Vagina (tissue), 2 donors: Measurements from ENCODE around the gene HAUS3.

Experiments used
- POLR2A ChIP-seq, 2 donors: fragments of 450-650 bp; IDR thresholded peaks; one replicate each; pipeline ENCODE4 v1.6.1; 2017; ENCODE audit warnings: antibody characterized with exemption in 2 of 2, mild to moderate bottlenecking in 2 of 2, moderate library complexity in 2 of 2
- TF ChIP-seq, protein P1 (sequence below), 3 experiments: fragments of 450-650 bp in 2 of 3; fragments of 200-600 bp in 1 of 3; sonication (generic) in 1 of 3; IDR thresholded peaks; one replicate each; pipeline ENCODE4 v1.5.1; 2017 to 2019; ENCODE audit warnings: antibody characterized with exemption in 3 of 3, mild to moderate bottlenecking in 2 of 3, moderate library complexity in 2 of 3

DNA sequence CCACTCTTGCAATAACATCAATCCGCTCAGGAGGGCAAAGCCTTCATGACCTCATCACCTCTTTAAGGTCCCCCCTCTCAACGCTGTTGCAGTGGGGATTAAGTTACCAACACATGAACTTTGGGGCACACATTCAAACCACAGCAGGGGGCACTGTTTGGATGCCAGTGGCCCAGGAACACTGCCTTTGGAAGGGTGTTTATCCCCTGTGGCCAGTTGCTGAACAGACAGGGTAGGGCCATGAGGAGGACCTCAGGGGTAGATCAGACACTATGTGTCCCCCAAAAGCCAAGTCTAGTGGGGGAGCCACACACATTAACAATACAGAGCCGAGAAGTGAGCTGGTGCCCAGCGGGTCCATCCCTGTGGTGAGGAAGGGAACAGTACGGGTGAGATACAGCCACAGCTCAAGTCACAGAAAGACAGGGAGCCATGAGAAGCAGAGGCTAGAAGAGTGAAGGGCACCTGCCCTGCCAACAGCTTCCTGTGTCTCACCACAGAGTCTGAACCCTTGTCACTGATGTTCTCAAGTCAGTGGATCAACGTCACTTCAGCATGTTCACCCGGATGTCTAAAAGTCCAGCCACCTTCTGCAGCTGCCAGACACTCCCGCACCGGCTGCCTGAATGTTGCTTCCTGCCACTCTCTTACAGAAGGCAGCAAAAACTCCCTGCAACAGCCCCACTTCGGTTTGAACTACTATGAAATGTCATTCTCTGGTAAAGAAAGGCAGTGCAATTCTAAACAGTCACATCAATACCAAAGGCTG lies 39.8 kb upstream of the HAUS3 start:
- no peak for TF ChIP-seq POLR2A (IDR thresholded peaks at IDR 0.05)
- TF ChIP-seq, protein P1, sequence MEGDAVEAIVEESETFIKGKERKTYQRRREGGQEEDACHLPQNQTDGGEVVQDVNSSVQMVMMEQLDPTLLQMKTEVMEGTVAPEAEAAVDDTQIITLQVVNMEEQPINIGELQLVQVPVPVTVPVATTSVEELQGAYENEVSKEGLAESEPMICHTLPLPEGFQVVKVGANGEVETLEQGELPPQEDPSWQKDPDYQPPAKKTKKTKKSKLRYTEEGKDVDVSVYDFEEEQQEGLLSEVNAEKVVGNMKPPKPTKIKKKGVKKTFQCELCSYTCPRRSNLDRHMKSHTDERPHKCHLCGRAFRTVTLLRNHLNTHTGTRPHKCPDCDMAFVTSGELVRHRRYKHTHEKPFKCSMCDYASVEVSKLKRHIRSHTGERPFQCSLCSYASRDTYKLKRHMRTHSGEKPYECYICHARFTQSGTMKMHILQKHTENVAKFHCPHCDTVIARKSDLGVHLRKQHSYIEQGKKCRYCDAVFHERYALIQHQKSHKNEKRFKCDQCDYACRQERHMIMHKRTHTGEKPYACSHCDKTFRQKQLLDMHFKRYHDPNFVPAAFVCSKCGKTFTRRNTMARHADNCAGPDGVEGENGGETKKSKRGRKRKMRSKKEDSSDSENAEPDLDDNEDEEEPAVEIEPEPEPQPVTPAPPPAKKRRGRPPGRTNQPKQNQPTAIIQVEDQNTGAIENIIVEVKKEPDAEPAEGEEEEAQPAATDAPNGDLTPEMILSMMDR (IDR thresholded peaks at IDR 0.05): no peak
